NB4 (cell line): Measurements from ENCODE around the gene RNF32.

Experiments used
- CTCF ChIP-seq: IDR thresholded peaks from one replicate; pipeline ENCODE4 v1.5.1; 2012; ENCODE audit warnings: low read depth, low read length
- MAX ChIP-seq: IDR thresholded peaks from 2 replicates; pipeline ENCODE4 v1.6.1; 2011; ENCODE audit warnings: low read depth, low read length
- MYC ChIP-seq: IDR thresholded peaks from 2 replicates; pipeline ENCODE4 v1.6.1; 2011; ENCODE audit warnings: low read depth, low read length
- POLR2A ChIP-seq: IDR thresholded peaks from 2 replicates; pipeline ENCODE4 v1.6.1; 2011; ENCODE audit warnings: mild to moderate bottlenecking; ENCODE audit not compliant: insufficient read length; ENCODE audit errors: extremely low read depth

- no peak for TF ChIP-seq CTCF
- no peak for TF ChIP-seq POLR2A
- no peak for TF ChIP-seq MAX
- no peak for TF ChIP-seq MYC
These were observed 32.9 kb downstream of the RNF32 start for GRCh38 chr7:156673454-156673853.
